Fibroblast of skin of scalp (primary cell): Measurements from ENCODE around the gene ZNF835. TPM values are rescaled to one million over a fixed set of nuclear protein-coding genes. Genes with fewer than 3 reads are reported as not detected.
A peak's percentile ranks its signal among the peaks of the same experiment; 100 is the strongest.
"Not testable (repeated sequence)": the region's sequence is repeated elsewhere in the genome, so short reads cannot be mapped to it uniquely, and the experiment has no call there.

Experiments used
- DNase-seq: peaks from one replicate; pipeline ENCODE4 v3.0.0-alpha.2; 2013
- polyA plus RNA-seq, 2 experiments: library from polyadenylated mRNA; unstranded; fragments of 120-200 nt; gene quantifications; one replicate each; pipeline ENCODE4 v1.2.1, GENCODE V29; 2013; ENCODE audit not compliant: insufficient read length in 2 of 2

Gene ZNF835
- polyA plus RNA-seq (2013, experiment 1 of 2; ENCODE audit: insufficient read length): not detected
- polyA plus RNA-seq (2013, experiment 2 of 2; ENCODE audit: insufficient read length): 0.30 TPM

DNA sequence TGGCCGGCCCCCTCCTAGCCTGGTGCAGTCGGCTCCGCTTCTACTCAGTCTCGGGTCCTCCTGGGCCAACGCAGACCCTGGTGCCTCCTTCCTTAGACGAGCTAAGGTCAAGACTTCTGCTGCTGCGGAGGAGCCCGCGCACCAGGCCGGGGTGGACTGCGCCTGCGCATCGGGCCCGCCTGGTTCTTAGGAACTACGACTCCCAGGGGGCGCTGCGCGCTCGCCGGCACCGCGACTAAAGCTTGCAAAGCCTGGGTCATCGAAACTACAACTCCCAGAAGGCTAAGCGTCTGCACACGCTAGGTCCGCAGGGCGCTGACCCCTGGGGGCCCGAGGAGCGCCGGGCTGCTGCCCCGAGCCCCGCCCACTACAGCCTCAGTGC lies at the start of gene ZNF835:
ZNF835 (minus strand) TSS at position 145 of the 382 bp plus-strand sequence. CDS start 6,559 bp downstream, outside the sequence.
- DNase-seq: peak; percentile 13

DNA sequence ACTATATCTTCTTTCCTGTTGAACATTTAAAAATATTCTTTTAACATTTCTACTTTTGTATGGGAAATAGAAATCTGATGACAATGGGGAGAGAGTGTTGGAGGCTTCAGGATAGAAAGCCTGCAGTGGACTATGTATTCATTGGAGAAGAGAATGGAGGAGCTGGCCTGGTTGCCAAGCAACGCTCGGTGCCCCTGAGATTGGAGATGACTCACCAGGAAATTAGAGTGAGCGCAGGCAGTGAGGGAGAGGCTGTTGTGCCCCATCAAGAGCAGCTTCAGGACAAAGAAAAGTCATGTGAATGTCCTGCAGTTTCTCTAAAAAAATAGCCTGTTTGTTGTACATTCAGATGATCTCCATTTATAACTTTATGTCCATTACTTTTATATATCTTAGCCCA lies 48.7 kb upstream of the ZNF835 start:
- no peak for DNase-seq

DNA sequence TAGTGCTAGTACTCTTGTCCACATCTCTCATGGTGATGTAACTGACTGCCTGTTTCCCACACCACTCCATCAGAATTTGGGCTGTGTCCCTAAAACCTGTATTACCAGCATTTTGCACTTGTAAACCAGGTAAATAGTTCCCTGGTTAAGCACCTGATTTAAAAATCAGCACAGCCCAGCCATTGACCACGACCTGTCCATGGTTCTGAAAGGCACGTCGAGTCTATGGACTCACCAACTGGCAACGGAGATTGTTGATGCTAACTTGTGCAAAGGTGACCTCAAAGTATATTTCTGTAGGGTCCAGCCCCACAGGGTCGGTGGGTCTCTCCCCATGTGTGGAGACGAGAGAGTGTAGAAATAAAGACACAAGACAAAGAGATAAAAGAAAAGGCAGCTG lies 46.7 kb upstream of the ZNF835 start:
- DNase-seq: no peak

DNA sequence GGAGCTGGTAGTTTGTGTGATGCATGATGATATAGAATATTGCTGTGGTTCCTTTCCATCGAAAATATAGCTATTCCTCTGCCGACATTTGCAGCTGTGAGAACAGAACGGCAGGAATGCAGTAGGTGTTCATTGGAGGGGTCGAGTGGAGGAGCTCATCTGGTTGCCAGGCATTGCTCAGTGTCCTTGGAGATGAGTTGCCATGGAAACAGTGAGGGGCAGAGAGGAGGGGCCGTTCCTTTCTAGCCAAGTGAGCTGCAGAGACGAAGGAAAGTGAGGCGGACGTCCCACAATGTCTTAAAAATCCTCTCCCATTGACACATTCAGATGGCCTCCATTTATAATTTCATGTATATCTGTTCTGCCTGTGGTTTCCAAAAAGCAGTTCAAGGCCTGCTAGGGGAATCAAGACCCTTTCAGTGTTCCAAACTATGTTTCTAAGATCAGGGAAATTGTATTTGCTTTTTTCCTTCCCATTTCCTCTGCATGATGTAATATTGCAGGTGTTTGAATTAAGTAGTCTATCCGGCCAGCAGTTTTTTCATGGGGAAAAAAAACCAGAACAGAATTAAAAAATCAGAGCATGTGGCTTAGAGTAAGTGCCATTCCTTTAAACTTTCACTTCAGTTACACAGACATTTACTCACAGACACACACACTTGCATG lies 41.2 kb upstream of the ZNF835 start:
- no peak for DNase-seq

DNA sequence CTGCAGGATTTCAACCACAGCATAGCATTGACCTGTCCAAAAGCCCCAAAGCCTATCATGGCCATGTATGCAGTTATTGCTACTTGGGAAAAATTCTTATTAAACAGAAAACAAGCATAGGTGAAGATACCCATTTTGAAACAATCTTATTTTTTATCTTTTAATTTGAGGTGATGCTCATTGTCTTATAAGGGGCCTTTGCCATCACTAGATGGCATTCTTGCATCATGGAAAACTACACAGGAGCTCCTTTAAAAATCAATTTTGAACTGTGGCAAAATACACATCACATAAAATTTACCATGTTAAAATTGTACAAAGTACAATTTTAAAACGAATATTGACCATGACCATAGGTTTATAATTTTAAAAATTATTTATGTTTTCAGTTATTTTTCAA lies 38.9 kb upstream of the ZNF835 start:
- no peak for DNase-seq

DNA sequence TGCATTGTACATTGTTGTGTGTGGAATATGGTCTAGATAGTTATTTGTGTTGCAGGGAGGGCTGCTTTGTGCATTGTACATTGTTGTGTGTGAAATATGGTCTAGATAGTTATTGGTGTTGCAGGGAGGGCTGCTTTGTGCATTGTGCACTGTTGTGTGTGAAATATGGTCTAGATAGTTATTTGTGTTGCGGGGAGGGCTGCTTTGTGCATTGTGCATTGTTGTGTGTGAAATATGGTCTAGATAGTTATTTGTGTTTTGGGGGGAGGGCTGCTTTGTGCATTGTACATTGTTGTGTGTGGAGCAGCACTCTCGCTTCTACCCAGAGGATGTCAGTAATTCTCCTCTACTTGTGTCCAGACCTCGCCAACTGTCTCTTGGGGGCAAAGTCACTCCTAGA lies 36.3 kb upstream of the ZNF835 start:
- DNase-seq: no peak

DNA sequence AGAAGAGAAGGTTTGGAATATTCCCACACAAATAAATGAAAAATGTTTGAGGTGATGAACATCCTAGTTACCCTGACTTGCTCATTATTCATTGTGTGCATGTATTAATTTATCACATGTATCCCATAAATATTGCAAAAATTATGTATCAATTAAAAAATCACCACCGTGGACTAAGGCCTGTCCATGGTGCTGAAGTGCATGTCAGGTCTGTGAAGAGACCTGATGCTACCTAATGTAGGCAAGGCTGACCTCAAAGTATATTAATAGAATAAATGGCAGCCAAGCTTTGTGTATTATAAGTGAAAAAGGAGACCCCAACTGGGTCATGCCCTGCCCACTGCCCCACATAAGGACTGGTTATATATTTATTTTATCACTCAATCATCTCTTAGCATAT lies 34.4 kb upstream of the ZNF835 start:
- no peak for DNase-seq

DNA sequence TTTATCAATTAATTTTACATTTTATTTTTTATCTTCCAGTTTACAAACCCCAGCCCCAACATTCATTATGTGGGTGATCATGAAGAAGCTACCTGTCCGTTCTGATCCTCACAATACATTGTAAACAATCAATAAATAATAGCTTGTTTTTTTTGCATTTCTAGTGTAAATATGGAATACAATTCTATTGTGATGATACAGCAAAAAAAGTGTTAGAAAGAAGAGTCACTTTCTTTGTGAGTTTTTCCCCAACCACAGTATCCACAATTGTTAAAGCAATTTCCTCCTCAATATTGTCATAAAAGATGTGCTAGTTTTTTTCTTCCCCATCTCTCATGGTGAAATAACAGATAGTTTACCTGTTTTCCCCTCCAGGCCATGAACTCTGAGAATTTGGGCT lies 30.3 kb upstream of the ZNF835 start:
- DNase-seq: no peak

DNA sequence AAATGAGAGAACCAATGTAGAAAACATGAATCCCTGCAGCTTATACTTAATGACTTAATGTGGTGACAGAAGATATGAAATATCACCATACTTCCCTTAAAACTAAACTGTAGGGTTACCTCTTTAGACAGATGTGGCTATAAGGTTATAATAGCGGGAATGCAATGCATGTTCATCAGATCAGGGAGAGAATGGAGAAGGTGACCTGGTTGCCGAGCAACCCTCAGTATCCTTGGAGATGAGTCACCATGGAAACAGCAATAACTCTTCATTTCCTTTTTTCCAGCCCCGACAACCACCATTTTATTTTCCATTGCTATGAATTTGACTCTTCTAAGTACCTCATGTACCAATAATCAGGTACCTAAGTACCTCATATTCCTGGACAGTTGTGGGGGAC lies 28.0 kb upstream of the ZNF835 start:
- no peak for DNase-seq

DNA sequence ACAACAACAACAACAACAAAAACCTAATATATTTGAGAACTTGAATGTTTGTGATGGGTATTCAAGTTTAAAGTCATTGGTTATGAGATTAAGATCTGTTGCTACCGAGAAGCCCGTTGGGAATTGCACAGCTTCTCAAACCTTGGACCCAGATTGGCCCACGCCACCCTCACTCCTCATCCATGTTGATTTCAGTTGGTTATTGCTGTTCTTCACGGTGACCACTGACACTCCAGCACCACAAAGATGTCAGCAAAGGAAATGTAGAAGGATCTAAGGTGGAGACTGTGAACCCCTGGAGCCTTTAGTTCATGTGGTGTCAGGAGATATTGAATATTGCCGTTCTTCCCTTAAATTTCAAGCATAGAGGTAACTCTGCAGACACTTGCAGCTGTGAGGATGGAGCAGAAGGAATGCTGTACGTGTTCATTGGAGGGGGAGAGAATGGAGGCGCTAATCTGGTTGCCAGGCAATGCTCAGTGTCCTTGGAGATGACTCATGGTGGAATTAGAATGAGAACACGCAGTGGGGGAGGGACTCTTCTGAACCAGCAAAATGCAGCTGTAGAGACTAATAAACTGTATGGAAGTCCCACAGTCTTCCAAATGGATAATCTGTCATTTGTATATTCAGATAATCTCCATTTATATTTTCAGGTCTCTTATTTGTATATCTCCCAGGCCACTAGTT lies 20.8 kb upstream of the ZNF835 start:
- no peak for DNase-seq

DNA sequence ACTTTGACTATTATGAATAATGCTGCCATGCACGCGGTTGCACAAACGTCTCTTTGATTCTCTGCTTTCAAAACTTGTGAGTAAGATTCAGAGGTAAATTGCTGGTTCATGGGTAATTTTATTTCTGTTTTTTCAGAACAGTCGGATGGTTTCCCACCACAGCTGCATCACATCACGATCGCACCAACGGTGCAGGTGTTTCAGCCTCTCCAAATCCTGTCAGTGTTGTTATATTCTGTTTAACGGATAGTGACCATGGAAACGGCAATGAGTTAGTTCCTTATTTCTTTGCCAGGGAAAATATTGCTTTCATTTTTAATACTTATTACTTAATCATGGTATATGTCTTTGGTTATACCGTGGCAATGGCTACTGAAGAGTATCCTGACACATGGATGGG lies 19.1 kb upstream of the ZNF835 start:
- DNase-seq: no peak

DNA sequence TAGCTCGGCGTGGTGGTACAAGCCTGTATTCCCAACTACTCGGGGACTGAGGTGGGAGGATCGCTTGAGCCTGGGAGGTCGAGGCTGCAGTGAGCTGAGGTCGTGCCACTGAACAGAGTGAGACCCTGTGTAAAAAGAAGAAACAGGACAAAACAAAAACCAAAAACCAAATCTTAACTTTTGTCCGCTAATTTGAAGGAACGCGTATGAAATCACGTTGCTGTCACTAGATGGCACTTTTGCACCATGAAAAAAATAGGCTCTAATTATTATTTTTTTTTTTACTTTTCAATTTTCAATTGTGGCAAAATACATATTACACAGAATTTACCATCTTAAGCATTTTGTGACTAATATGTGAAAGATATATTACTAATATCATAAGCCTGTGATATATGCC lies 17.6 kb upstream of the ZNF835 start:
- DNase-seq: no peak

DNA sequence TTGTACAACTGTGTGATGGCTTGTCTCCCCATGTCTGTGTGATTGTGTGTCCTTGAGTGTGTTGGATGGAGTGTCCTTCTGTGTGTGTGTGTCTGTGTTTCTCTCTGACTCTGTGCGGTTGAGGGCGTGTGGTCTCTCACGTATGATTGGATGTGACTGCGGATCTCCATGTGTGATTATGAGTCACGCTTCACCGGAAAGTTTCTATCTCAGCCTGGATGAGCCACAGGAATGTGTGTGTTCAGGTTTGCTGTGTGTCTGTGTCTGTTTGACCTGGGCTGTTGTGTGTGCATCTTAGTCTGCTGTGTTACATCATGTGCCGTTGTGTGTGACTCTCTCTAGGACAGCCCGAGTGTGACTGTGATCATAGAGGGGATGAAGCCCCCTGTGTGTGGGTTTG lies 15.5 kb upstream of the ZNF835 start:
- no peak for DNase-seq

DNA sequence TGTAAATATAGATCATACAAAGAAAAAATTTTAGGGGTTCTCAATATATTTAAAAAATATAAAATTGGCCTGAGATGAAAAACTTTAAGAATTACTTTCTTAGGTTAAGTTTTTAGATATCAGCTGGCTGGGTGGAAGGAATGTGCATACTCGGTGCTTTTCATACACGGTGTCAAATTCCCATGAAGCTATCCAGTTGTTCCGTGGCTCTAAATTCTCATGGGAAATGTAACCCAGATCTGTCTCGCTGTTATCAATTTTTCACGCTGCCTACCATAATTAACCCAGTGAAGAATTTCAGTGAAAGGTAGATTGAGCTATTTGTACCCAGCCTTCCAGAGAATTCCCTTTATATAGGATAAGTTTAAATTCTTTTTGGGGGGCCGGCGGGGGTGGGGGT lies 11.6 kb upstream of the ZNF835 start:
- DNase-seq: no peak

DNA sequence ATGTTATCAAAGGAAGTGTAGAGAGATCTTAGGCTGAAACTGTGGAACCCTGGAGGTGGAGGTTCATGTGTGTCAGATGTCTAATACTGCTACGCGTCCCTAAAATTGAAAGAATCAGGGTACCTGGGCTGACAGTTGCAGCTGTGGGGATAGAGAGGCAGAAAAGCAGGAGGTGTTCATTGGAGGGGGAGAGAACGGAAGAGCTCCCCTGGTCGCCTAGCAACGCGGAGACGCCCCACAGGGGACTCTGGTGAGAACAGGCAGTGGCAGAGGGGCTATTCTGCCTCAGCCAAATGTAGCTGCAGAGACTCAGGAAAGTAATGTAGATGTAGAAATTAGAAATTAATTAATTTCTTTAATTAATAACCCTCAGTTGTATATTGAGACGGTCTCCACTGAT lies 10.1 kb upstream of the ZNF835 start:
- no peak for DNase-seq

DNA sequence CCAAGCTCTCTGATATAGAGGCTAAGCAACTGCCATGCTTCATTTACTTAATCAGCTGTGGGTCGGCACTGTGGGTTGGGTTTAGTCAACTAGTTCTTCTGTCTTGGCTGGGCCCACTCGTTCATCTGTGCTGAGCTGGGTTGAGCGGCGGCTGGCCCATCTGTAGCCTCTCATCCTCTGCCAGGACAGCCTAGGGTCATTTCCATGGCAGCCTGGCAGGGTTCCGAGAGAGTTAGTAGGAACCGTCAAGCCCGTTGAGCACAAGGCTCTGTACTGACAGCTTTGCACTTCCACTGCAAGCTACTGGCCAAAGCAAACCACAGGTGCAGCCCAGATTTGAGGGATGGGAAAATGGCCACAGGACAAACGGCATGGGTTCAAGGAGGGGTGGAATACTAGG lies 6.6 kb upstream of the ZNF835 start:
- no peak for DNase-seq

DNA sequence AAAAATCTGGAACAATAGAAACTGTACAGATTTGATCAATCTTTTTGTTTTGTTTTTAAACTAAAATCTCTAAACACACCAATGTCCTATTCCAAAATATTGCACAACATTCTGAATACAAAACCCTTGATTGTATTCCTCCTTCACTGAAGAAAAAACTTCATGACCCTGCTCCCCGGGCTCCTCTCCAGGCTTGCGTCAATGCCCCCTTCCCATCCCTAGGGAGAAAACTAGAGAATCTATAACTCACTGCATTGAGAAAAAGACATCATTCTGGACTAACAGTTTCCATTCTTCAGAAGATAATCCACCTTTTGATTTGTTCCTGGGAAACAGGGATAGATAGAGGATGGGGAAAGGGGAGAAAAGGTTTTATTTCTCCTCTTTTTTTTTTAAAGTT lies 1.1 kb upstream of the ZNF835 start:
- DNase-seq: not testable (repeated sequence)

DNA sequence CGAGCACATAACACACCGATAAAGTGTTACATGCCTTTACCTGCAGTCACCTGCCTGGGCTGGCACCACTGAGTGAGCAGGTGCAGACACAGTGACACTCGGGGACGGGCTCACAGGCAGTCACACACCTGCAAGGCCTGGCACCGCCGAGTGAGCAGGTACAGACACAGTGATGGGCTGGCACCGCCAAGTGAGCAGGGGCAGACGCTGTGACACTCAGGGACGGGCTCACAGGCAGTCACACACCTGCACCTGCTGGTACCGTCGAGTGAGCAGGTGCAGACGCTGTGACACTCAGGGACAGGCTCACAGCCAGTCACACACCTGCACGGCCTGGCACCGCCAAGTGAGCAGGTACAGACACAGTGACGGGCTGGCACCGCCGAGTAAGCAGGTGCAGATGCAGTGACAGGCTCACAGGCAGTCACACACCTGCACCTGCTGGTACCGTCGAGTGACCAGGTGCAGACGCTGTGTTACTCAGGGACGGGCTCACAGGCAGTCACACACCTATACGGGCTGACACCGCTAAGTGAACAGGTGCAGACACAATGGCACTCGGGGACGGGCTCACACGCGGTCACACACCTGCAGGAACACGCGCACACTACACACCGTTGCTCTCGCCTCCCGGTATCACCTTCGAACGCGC lies 470 bp downstream of the ZNF835 start:
- DNase-seq: no peak

DNA sequence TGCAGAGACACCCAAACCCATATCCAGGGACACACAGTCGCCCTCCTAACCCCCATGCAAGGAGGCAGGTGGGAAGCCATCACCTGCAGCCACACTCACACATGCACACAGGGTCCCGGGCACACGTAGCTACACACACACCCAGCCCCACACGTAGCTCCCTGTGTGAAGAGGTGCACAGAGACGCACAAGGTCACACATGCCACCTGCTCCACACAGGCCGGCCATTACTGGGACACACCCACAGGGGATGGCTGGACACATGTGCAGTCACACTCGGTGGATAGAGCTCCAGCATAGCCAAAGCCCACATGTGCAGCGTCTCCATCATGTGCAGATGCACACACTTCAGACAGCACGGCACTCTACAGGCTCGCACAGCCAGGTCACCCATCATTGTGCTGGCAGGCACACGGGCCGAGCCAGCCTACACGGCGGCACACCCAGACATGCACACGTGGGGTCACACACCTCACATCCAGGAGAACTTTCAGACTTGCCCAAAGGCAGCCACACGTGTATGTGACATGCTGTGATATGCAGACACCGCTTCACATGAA lies 1.1 kb downstream of the ZNF835 start:
- DNase-seq: no peak

DNA sequence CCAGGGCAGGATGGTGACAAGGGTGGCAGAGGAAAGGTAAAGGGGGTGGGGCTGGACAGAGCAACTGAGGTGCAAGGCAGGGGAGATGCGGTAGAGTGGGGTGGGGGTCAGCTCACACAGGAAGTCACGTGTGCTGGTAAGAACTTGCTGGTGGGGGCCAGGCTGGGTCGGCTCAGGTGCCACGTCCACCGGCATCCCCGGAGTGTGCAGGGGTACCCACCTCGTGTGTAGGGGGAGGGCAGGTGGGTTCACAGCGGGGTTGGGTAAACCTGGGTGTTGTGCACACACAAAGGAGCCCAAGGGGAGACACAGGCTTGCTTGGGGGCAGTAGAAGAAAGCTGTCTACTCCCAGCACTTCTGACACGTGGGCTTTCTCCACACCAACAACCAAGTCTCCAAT lies 2.9 kb downstream of the ZNF835 start:
- DNase-seq: no peak

DNA sequence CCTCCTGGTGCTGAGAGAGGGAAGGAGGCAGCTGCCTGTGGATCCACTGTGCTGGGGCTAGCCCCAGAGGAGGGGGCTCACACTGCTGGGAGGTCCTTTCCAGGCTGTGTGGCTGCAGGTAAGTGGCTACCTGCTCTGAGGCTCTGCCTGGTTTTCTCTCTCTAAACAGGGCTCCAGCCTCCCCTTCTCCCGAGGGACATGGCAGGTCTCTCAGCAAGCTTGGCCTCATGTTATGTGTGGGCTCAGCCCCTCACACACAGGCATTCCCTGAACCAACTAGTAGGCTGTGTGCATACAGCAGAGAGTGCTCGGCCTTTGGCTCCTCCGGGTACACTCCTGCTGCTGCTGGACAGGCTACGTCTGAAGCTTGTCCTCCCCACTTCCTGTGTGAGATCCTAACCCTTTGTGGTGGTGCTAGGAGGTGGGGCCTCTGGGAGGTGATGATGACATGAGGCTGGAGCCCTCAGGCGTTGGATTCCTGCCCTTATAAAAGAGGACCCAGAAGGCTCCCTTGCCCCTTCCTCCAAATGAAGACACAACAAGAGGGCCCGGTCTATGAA lies 4.2 kb downstream of the ZNF835 start:
- DNase-seq: no peak

DNA sequence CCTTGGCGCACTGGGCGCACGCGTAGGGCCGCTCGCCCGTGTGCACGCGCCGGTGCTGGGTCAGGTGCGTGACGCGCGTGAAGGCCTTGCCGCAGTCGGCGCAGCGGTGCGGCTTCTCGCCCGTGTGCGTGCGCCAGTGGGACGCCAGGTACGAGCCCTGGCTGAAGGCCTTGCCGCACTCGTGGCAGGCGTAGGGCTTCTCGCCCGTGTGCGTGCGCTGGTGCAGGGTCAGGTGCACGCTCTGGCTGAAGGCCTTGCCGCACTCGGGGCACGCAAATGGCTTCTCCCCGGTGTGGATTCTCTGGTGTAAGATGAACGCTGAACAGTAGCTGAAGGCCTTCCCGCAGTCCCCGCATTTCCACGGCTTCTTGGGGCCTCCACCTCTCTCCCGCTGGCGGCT lies 7.0 kb downstream of the ZNF835 start:
- DNase-seq: no peak

DNA sequence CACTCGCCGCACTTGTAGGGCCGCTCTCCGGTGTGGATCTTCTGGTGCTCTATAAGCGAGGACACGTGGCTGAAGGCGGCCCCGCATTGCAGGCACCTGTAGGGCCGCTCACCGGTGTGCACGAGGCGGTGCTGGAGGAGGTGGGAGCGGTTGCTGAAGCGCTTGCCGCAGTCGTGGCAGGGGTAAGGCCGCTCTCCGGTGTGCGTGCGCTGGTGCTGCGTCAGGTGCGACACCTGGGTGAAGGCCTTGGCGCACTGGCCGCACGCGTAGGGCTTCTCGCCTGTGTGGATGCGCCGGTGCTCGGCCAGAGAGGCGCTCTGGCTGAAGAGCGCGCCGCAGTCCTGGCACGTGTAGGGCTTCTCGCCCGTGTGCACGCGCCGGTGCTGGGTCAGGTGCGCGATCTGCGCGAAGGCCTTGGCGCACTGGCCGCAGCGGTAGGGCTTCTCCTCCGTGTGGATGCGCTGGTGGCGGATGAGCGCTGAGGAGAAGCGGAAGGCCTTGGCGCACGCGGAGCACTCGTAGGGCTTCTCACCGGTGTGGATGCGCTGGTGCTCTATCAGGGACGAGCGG lies 7.5 kb downstream of the ZNF835 start:
- no peak for DNase-seq
